ENCODE measurements around the gene SRSF12. TPM values are rescaled to one million over a fixed set of nuclear protein-coding genes. Genes with fewer than 3 reads are reported as not detected.
A peak's percentile ranks its signal among the peaks of the same experiment; 100 is the strongest.
"Not testable (repeated sequence)": the region's sequence is repeated elsewhere in the genome, so short reads cannot be mapped to it uniquely, and the experiment has no call there.

SRSF12 gene
- total RNA-seq, 1 experiment from 2014 or later: 10.0 TPM

- H3K27ac ChIP-seq: no peak overlapping the region
These were observed 21.9 kb upstream of the SRSF12 start for GRCh38 chr6:89139509-89140346.

GRCh38 chr6:89138173-89138572 is 20.3 kb upstream of the SRSF12 start:
- DNase-seq: no peak
- peaks cover 4% of the 10 kb centered on the region for H3K4me1 ChIP-seq
- H3K9me3 ChIP-seq (replicated peaks): no peaks in the 10 kb centered on the region
- no peaks in the 10 kb centered on the region for H3K27me3 ChIP-seq
- H3K4me3 ChIP-seq: no peak overlapping the region
- H3K27ac ChIP-seq: no peak overlapping the region
- H3K36me3 ChIP-seq: no peaks in the 10 kb centered on the region

More at GRCh38 chr6:89139509-89140346, 21.9 kb upstream of the SRSF12 start:
- H3K4me1 ChIP-seq: peaks cover 10% of the 10 kb centered on the region
- no peaks in the 10 kb centered on the region for H3K27me3 ChIP-seq
- no peak overlapping the region for H3K4me3 ChIP-seq
- DNase-seq: no peak
- H3K36me3 ChIP-seq: no peaks in the 10 kb centered on the region
- no peaks in the 10 kb centered on the region for H3K9me3 ChIP-seq (replicated peaks)

GRCh38 chr6:89134723-89135122 is 16.9 kb upstream of the SRSF12 start:
- H3K36me3 ChIP-seq: no peaks in the 10 kb centered on the region

GRCh38 chr6:89133981-89134380 is 16.1 kb upstream of the SRSF12 start:
- Histone ChIP-seq H3K9me3 (replicated peaks) (no peaks in the 10 kb centered on the region), H3K4me1 (no peaks in the 10 kb centered on the region), H3K4me3 (no peak overlapping the region), H3K27ac (no peak overlapping the region), H3K36me3 (no peaks in the 10 kb centered on the region), H3K27me3 (no peaks in the 10 kb centered on the region)
- DNase-seq: no peak

More at GRCh38 chr6:89134723-89135122, 16.9 kb upstream of the SRSF12 start:
- Histone ChIP-seq H3K9me3 (replicated peaks) (no peaks in the 10 kb centered on the region), H3K4me3 (no peak overlapping the region), H3K4me1 (peaks cover 4% of the 10 kb centered on the region; the same call in 1 of the 2 replicates), H3K27ac (no peak overlapping the region), H3K27me3 (no peaks in the 10 kb centered on the region)
- DNase-seq: no peak

- Histone ChIP-seq H3K36me3 (no peaks in the 10 kb centered on the region), H3K4me3 (no peak overlapping the region), H3K4me1 (no peaks in the 10 kb centered on the region), H3K27me3 (no peaks in the 10 kb centered on the region), H3K9me3 (replicated peaks) (no peaks in the 10 kb centered on the region), H3K27ac (no peak overlapping the region)
- no peak for DNase-seq
These were observed 14.2 kb upstream of the SRSF12 start for GRCh38 chr6:89132057-89132456.

GRCh38 chr6:89131599-89131998 is 13.7 kb upstream of the SRSF12 start:
- Histone ChIP-seq H3K36me3 (no peaks in the 10 kb centered on the region), H3K4me3 (no peak overlapping the region)
- DNase-seq: peak in 1 of 2 experiments; percentile 53

GRCh38 chr6:89128256-89128671 is 10.4 kb upstream of the SRSF12 start:
- not testable (repeated sequence) for H3K27ac ChIP-seq; DNase-seq; H3K36me3 ChIP-seq; H3K9me3 ChIP-seq (replicated peaks); H3K4me3 ChIP-seq; H3K4me1 ChIP-seq; H3K27me3 ChIP-seq

More at GRCh38 chr6:89131599-89131998, 13.7 kb upstream of the SRSF12 start:
- H3K27me3 ChIP-seq: no peaks in the 10 kb centered on the region
- H3K27ac ChIP-seq: no peak overlapping the region
- H3K9me3 ChIP-seq (replicated peaks): no peaks in the 10 kb centered on the region
- no peaks in the 10 kb centered on the region for H3K4me1 ChIP-seq

- Histone ChIP-seq H3K36me3 (no peaks in the 10 kb centered on the region), H3K9me3 (replicated peaks) (no peaks in the 10 kb centered on the region), H3K27ac (no peak overlapping the region), H3K4me3 (no peak overlapping the region), H3K4me1 (no peaks in the 10 kb centered on the region), H3K27me3 (no peaks in the 10 kb centered on the region)
- DNase-seq: peak; percentile 21 to 70
These were observed 4.8 kb upstream of the SRSF12 start for GRCh38 chr6:89122625-89123024.

GRCh38 chr6:89121934-89122333 is 4.1 kb upstream of the SRSF12 start:
- no peaks in the 10 kb centered on the region for H3K4me1 ChIP-seq
- H3K9me3 ChIP-seq (replicated peaks): no peaks in the 10 kb centered on the region
- DNase-seq: no peak
- no peak overlapping the region for H3K27ac ChIP-seq
- H3K36me3 ChIP-seq: no peaks in the 10 kb centered on the region
- H3K27me3 ChIP-seq: no peaks in the 10 kb centered on the region
- no peak overlapping the region for H3K4me3 ChIP-seq

- H3K36me3 ChIP-seq: no peaks in the 10 kb centered on the region
- H3K27me3 ChIP-seq: no peaks in the 10 kb centered on the region
- H3K4me1 ChIP-seq: no peaks in the 10 kb centered on the region
- no peak for DNase-seq
- H3K9me3 ChIP-seq (replicated peaks): no peaks in the 10 kb centered on the region
- H3K4me3 ChIP-seq: no peak overlapping the region
- H3K27ac ChIP-seq: no peak overlapping the region
These were observed 2.5 kb upstream of the SRSF12 start for GRCh38 chr6:89120371-89120770.

GRCh38 chr6:89118931-89119330 is 1.1 kb upstream of the SRSF12 start:
- H3K4me1 ChIP-seq: no peaks in the 10 kb centered on the region
- no peak overlapping the region for H3K27ac ChIP-seq
- no peaks in the 10 kb centered on the region for H3K27me3 ChIP-seq
- no peak overlapping the region for H3K4me3 ChIP-seq
- peak in 1 of 2 experiments; percentile 13 for DNase-seq
- no peaks in the 10 kb centered on the region for H3K9me3 ChIP-seq (replicated peaks)
- no peaks in the 10 kb centered on the region for H3K36me3 ChIP-seq

GRCh38 chr6:89116702-89117101 is 1.2 kb downstream of the SRSF12 start:
- Histone ChIP-seq H3K9me3 (replicated peaks) (no peaks in the 10 kb centered on the region), H3K36me3 (no peaks in the 10 kb centered on the region), H3K4me3 (peak overlapping the region; percentile 96), H3K27me3 (no peaks in the 10 kb centered on the region), H3K4me1 (no peaks in the 10 kb centered on the region), H3K27ac (no peak overlapping the region)
- DNase-seq: no peak

- no peak overlapping the region for H3K4me3 ChIP-seq
- DNase-seq: no peak
- H3K9me3 ChIP-seq (replicated peaks): no peaks in the 10 kb centered on the region
- no peaks in the 10 kb centered on the region for H3K4me1 ChIP-seq
- no peaks in the 10 kb centered on the region for H3K36me3 ChIP-seq
- H3K27ac ChIP-seq: no peak overlapping the region
- no peaks in the 10 kb centered on the region for H3K27me3 ChIP-seq
These were observed 5.9 kb downstream of the SRSF12 start for GRCh38 chr6:89111933-89112332.

- no peaks in the 10 kb centered on the region for H3K9me3 ChIP-seq (replicated peaks)
- no peaks in the 10 kb centered on the region for H3K36me3 ChIP-seq
- no peak for DNase-seq
- no peaks in the 10 kb centered on the region for H3K27me3 ChIP-seq
- no peak overlapping the region for H3K4me3 ChIP-seq
- no peaks in the 10 kb centered on the region for H3K4me1 ChIP-seq
- H3K27ac ChIP-seq: no peak overlapping the region
These were observed 7.6 kb downstream of the SRSF12 start for GRCh38 chr6:89110284-89110683.

GRCh38 chr6:89100114-89100513 is 17.8 kb downstream of the SRSF12 start:
- Histone ChIP-seq H3K4me1 (no peaks in the 10 kb centered on the region), H3K9me3 (replicated peaks) (no peaks in the 10 kb centered on the region), H3K27me3 (no peaks in the 10 kb centered on the region), H3K36me3 (no peaks in the 10 kb centered on the region), H3K4me3 (no peak overlapping the region), H3K27ac (no peak overlapping the region)
- DNase-seq: no peak

- no peaks in the 10 kb centered on the region for H3K4me1 ChIP-seq
- no peak overlapping the region for H3K4me3 ChIP-seq
- DNase-seq: no peak
- H3K27ac ChIP-seq: no peak overlapping the region
- no peaks in the 10 kb centered on the region for H3K27me3 ChIP-seq
- H3K9me3 ChIP-seq (replicated peaks): no peaks in the 10 kb centered on the region
- no peaks in the 10 kb centered on the region for H3K36me3 ChIP-seq
These were observed 19.4 kb downstream of the SRSF12 start for GRCh38 chr6:89098461-89098860.
